H54 (cell line): ENCODE data around the gene PDE11A.
"Not testable (repeated sequence)": the region's sequence is repeated elsewhere in the genome, so short reads cannot be mapped to it uniquely, and the experiment has no call there.

Source experiments
- DNase-seq: peaks from one replicate; pipeline ENCODE4 v3.0.0; 2011; ENCODE audit warnings: low spot score, mixed read lengths; ENCODE audit not compliant: insufficient read length
- FAIRE-seq: peaks from 3 replicates; lab custom pipeline; 2011; peaks lifted over from hg19 to GRCh38; lab: Jason Lieb, UNC
- POLR2A ChIP-seq: IDR thresholded peaks from 2 replicates; pipeline ENCODE4 v1.6.1; 2011; ENCODE audit warnings: low read depth, mild to moderate bottlenecking, low read length

The PDE11A gene

DNA sequence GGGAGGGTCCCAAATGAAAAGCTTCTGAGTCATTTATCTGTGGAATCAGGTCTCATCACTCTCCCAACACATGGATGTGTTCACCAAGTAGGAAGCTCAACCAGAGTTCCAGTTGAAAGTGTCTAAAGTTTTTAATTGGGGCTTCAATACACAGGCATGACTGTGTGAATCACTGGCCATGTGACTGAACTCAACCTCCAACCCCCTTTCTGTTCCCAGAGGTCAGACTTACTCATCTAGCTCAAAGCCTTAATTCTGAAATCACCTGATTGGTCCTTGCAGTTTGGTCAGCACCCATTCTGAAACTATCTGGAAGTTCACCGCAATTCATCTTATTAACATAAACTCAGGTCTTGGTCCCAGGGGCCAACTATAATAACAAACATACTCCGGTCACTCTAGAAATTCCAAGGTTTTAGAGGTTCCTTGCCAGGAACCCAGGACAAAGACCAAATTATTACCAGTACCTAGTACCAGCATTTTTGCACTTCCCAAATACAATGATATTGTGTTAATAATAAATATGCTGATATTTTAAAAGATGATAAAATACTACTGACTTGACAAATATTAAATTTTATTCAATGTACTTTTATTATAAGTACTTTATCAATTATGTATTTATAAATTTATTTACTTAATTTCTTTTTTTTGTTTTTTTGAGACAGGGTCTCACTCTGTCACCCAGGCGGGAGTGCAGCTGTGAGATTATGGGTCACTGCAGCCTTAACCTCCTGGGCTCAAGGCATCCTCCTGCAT, 28.9 kb upstream of the PDE11A start:
- TF ChIP-seq POLR2A, result no peak
- FAIRE-seq (no peak), DNase-seq (no peak)

DNA sequence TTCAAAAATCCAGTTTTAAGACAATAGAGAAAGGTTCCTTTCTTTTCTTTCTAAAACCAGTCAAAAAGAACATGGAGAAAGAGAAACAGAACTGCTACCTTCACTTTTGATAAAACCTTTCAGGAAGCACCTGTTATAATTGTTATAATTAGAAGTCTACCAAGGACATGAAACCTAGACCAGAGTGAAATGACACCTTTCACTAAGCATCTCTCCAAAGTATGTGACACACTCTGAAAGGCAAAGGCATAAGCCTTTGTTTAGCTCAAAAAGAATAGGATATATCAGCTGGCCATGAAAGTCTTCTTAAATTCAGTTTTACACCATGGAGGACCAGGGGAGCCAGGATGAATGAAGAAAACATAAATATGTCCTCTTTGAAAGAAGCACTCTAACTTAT, 20.9 kb upstream of the PDE11A start:
- FAIRE-seq (no peak), DNase-seq (no peak)
- TF ChIP-seq POLR2A, result no peak

DNA sequence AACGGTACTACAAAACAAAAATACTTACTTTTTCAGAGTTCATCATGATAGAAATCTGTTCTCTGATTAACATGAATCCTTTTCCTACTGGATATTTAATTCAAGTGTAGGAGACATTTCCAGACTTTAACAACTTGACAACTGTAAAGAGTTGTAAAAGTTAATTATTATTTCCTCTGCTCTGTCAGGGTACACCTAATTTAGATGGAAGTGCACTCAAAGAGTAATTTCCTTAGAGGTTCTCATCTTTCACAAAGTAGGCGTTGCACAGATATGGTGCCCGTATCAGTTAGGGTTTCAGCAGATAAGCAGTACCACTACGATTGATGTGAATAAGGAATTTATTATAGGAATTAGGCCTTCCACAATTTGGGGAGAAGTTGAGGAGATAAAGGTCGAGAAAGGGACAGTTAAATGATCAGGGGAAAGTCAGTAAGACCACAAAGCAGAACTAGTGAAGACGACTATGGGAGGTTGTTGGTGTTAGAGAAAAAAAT, 16.2 kb upstream of the PDE11A start:
- DNase-seq, result no peak
- no peak for TF ChIP-seq POLR2A
- no peak for FAIRE-seq

DNA sequence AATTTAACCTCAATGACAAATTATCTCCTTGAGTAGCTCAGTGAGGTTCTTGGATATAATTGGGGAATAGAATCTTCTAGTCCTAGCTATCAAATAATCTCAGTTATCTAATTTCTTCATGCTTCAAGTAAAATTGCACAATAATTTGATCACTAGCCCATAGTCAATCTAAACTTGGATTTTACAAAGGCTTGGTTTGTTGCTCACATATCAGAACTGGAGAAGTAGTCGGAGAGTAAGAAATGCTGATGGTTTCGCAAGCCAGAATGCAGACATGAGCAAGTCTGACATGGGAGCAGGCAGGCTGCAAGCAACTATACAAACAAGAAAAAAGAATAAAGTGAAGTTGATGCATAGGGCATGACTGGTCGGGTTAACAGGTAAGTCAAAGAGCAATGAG, 11.7 kb upstream of the PDE11A start:
- DNase-seq (no peak), FAIRE-seq (no peak)
- no peak for TF ChIP-seq POLR2A

DNA sequence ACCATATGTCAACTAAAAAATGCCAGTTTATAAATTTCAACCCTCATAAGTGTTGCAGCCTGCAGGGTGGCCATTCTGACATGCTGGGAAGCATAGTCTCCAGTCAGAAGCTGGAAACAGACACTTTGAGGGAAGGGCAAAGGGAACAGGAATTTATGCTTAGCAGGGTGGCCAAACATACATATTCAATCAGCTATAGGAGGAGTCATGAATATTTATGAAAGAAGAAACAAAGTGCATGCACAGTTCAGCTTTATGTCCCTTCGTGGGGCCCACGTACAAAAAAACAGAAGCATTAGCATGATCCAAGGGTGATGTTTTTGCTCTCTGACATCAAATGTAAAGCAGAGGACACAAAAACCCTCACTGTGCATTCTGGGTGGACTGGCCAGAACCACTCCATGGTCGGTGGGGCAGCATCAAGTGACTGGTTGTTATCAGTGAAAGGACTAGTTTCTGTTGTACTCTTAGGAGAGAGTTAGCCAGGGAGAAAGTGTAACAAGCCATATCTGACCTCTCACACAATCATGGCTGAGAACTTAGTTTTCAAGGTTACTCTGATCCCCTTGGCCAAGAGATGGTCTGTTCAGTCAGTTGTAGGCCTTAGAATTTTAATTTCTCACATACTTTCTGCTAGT, 9.9 kb upstream of the PDE11A start:
- TF ChIP-seq POLR2A, result no peak
- DNase-seq, result no peak
- no peak for FAIRE-seq

DNA sequence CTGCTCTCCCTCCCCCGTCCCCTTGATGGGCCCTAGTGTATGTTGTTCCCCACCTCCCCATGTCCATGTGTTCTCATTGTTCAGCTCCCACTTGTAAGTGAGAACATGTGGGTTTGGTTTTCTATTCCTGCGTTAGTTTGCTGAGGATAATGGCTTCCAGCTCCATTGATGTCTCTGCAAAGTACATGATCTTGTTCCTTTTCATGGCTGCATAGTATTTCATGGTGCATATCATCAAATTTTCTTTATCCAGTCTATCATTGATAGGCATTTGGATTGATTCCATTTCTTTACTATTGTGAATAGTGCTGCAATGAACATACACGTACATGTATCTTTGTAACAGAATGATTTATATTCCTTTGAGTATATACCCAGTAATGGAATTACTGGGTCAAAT, 6.7 kb upstream of the PDE11A start:
- not testable (repeated sequence) for DNase-seq, FAIRE-seq

DNA sequence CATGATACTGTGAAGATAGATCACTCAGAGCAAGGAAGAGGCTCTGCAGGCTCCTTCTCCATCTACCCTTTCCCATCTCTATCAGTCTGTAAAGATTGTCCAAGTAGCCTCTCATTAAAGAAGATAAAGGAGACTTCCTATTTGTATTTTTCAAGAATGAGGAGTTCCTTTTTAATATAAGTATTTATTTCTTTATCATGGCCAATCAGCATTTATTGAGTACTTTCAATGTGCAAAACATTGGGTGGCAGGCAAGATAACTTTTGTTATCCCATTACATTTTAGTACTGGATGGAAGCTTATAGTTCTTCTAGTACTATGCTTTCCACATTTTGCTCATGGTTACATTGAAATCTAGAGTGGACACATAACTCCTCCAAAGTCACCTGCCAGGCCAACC, 3.6 kb upstream of the PDE11A start:
- TF ChIP-seq POLR2A, result no peak
- no peak for DNase-seq
- no peak for FAIRE-seq

DNA sequence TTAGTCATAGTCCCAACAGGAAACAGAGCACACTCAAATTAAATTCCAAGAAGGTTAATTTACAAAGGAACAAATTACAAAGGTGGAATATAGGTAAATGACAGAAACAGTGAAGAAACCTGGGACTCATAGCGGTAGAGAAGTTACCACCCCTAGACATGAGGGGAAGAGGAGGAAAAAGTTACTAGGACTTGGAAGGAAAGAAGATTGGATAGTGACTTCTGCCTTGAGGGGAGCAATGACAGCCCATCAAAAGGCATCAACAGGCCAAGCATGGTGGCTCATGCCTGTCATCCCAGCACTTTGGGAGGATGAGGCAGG, 2.4 kb upstream of the PDE11A start:
- TF ChIP-seq POLR2A, result no peak
- DNase-seq (no peak), FAIRE-seq (no peak)

DNA sequence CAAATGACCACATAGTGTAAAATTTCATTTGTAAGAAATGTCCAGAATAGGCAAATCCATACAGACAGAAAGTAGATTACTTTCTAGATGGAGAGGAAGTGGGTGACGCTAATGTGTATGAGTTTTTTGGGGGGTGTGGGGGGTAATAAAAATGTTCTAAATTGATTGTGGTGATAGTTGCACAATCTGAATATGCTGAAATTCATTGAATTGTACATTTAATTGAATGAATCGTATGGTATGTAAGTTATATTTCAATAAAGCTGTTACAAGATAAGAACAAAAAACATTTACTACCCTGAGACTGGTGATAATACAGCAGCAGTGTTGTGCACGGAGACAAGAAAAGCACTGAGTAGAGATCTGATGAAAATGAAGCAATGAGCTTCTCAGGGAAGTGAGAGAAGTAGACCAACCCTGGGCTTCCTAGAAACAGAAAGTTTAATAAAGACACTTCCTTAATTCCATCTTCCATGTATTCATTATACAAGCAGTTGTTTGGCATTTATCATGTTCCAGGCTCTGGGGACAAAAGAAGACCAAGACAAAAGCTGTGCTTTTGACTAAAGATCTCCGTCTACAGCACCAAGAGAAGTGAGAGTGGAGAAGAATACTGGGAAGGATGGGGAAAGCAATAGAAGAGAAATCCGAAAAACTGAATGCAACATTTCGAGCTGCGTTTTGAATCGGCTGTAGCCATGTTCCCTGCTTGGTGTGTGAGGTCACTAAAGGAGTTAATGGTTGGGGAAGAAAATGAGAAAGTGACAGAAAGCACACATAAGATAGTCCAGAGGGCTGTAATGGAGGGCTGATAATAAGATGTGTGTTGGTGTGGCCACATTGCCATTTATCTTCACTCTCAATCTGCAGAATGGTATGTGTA, 1.8 kb upstream of the PDE11A start:
- FAIRE-seq (peak; percentile 30), DNase-seq (no peak)
- TF ChIP-seq POLR2A, result no peak

DNA sequence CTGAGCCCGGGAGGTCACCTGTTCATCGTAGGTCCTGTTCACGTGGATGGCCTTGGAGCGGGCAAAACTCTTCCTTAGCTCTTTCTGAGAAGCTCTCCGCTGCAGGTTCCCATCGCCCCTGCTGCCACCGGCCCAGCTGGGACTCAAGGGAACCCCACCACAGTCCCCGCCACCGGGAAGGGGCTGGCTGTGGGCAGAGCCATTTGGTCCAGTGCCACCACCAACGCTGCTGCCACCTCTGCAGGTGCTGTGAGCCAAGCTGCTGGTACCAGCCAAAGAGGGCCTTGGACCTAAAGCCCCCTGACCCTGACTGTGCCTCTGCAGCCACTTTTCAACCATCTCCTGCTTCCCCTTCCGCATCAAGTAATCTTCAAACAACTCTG, 586 bp downstream of the PDE11A start:
- no peak for TF ChIP-seq POLR2A
- FAIRE-seq (no peak), DNase-seq (no peak)

DNA sequence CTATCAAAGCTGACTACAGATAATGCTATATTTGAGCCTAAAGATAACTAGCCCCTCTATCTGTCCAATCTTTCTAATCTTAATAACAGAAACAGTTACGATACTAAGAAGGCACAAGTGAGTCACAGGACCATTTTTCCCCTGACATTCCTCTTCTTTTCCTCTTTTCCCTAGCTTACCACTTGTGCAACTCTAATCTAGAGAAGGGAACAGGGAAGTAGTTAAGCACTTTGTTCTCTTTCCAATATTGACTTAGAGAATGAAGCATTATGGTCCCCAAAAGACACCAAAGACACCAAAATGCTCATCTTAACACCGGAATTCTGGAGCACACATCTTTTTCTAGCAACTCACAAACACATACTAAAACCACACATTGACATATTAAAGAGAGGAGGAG, 1.8 kb downstream of the PDE11A start:
- DNase-seq, result no peak

DNA sequence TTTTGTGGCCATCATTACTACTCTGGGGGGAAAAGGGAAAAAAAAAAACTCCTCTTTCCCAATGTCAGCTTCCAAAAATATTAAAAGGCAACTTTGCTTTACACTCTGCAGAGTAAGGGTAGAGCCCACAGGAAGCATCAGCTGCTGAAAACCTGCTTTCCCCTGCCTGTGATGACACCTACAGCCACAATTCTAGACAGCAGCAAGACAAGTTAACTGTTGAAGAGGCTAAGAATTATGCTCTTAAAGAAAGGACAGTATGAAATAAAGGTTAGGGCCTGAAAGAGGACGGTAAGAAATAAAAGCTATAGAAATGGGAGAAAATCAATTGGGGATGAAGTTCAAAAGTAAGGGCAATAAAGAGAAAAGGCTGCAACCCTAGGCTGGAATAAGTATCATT, 3.0 kb downstream of the PDE11A start:
- FAIRE-seq (no peak), DNase-seq (no peak)
- no peak for TF ChIP-seq POLR2A

More for the DNA sequence above, 1.8 kb downstream of the PDE11A start:
- no peak for TF ChIP-seq POLR2A
- FAIRE-seq, result no peak

DNA sequence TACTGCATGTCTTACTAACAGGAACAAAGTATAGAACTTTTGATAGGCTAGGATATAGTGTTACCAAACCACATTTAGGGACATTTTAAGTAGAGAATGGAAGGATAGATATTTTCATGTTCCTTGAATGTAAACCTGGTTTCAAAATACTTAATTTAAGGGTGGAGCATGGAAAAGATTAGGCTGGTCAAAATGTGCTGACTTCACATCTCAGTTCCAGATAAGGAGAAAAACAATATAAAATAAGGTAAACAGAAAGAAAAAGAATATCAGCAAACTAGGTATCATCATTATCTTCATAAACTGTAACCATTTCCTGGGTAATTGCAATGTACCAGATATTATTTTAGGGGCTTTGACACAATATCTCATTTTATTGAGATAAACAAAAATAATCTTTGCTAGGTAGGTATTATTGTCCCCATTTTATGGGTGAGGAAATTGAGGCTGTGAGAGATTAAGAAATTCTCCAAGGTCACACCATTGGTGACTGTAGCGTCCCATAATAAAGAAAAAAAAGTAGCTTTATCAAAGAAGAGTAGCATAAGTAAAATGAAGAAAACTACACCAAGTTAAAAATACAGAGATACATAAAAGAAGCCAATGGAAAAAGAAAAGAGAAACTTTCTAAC, 3.6 kb downstream of the PDE11A start:
- FAIRE-seq (no peak), DNase-seq (no peak)
- no peak for TF ChIP-seq POLR2A

DNA sequence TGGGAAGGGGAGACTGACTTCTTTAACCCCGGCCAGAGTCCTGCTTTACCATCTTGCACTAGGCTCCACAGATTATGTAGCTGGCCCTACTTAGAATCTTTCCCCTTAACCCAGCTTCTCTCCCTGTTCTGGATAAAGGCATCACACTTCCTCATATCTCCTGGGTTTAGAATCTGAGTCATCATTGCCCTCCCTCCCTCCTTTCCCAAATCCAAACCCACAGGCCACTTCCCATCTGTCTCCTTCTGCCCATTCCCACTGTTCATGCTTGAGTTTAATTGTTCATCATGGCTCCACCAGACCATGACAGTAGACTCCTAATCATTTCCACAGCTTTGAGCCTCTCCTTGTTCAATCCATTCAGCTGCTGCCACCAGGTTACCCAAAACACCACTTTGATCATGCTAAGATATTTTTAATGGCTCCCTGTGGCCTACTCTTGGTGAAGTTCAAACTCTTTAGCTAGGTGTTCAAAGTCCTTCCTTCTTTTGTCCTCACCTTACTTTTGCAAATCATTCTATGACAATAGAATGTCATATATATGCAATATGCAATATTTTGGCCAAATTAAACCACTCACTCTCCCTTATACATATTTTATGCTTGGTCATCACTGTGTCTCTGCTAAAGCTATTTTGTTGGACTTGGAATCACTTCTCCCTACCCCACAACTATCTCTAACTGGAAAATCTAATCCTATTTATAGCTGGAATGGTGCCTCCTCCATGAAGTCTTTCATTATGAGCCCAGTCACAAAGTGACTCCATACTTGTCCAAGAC, 5.5 kb downstream of the PDE11A start:
- DNase-seq, result no peak

More for the DNA sequence above, 5.5 kb downstream of the PDE11A start:
- TF ChIP-seq POLR2A, result no peak
- FAIRE-seq, result peak; percentile 20
